ENCODE results near the gene TINAGL1. TPM values are rescaled to one million over a fixed set of nuclear protein-coding genes. Genes with fewer than 3 reads are reported as not detected.

The TINAGL1 gene
- total RNA-seq, 1 donor from 2014 or later, result 27.2 TPM

DNA sequence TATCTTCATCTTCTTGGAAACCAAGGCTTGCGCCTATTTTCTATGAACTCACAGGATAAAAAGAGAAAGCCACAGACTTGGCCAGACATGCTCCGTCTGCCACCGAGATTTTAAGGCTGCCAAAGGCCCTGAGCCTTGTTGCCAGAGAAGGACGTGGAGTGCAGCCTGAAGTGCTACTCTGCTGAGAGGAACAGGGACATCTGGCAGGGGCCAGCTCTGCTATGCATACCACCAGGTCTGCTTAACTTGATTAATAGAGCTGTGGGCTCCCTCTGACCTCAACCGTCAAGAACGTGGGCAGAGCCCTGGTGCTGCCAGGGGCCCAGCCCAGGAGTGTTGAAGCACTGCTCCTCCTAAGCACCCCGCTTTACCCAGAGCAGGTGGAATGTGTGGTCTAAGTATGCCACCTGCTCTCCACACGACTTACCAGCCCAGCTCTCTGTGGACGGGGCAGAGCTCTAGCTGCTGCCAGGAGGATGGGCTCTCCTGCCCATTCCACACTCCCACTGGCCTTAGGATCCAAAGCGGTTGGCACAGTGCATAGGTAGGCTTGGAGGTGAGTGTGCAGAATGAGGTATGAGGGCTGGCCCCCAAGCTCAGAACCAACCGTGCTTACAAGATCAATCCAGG lies 51.7 kb downstream of the TINAGL1 start:
- peaks cover 4% of the 10 kb centered on the region for H3K36me3 Mint-ChIP-seq
- no peak overlapping the region for H3K27ac Mint-ChIP-seq
- no peaks in the 10 kb centered on the region for H3K9me3 Mint-ChIP-seq
- TF ChIP-seq, protein P1, sequence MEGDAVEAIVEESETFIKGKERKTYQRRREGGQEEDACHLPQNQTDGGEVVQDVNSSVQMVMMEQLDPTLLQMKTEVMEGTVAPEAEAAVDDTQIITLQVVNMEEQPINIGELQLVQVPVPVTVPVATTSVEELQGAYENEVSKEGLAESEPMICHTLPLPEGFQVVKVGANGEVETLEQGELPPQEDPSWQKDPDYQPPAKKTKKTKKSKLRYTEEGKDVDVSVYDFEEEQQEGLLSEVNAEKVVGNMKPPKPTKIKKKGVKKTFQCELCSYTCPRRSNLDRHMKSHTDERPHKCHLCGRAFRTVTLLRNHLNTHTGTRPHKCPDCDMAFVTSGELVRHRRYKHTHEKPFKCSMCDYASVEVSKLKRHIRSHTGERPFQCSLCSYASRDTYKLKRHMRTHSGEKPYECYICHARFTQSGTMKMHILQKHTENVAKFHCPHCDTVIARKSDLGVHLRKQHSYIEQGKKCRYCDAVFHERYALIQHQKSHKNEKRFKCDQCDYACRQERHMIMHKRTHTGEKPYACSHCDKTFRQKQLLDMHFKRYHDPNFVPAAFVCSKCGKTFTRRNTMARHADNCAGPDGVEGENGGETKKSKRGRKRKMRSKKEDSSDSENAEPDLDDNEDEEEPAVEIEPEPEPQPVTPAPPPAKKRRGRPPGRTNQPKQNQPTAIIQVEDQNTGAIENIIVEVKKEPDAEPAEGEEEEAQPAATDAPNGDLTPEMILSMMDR (conservative IDR thresholded peaks at IDR 0.05), result no peak
- no peaks in the 10 kb centered on the region for H3K27me3 Mint-ChIP-seq
- DNase-seq (ENCODE audit: extremely low spot score, unreplicated experiment), result no peak
- H3K4me1 Mint-ChIP-seq (ENCODE audit: unreplicated experiment), result peaks cover 8% of the 10 kb centered on the region
- no peak overlapping the region for H3K4me3 Mint-ChIP-seq

- H3K27ac Mint-ChIP-seq, result no peak overlapping the region
- no peaks in the 10 kb centered on the region for H3K27me3 Mint-ChIP-seq
- peaks cover 8% of the 10 kb centered on the region for H3K4me1 Mint-ChIP-seq (ENCODE audit: unreplicated experiment)
- no peaks in the 10 kb centered on the region for H3K9me3 Mint-ChIP-seq
- peaks cover 4% of the 10 kb centered on the region for H3K36me3 Mint-ChIP-seq
- no peak for DNase-seq (ENCODE audit: extremely low spot score, unreplicated experiment)
- TF ChIP-seq, protein P1 (conservative IDR thresholded peaks at IDR 0.05), result no peak
- no peak overlapping the region for H3K4me3 Mint-ChIP-seq
These were observed 52.7 kb downstream of the TINAGL1 start for GRCh38 chr1:31628931-31629556.

GRCh38 chr1:31632649-31633048 lies 56.3 kb downstream of the TINAGL1 start:
- H3K27ac Mint-ChIP-seq, result peak overlapping the region; percentile 41
- TF ChIP-seq, protein P1 (conservative IDR thresholded peaks at IDR 0.05), result no peak
- no peak overlapping the region for H3K4me3 Mint-ChIP-seq

DNA sequence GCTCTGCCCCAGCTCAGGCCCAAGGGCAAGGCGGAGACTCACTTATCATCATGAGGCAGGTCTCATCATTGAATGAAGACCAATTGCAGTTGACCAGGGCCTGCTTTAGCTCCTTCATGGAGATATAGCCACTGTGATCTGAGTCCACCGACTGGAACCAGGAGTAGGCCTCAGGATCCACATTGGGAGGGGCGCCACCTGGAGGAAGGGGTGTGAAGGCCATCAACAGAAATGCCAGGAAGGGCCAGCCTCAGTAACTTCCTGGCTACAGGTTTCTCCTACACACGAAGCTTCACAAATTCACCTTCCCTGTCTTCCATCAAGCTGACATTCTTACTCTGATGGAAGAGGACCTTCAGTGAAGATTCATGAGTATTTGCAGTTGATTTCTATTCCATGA lies 56.8 kb downstream of the TINAGL1 start:
- peaks cover 4% of the 10 kb centered on the region for H3K36me3 Mint-ChIP-seq
- DNase-seq (ENCODE audit: extremely low spot score, unreplicated experiment), result no peak
- TF ChIP-seq, protein P1 (conservative IDR thresholded peaks at IDR 0.05), result peak; percentile 55
- H3K4me3 Mint-ChIP-seq, result no peak overlapping the region
- peak overlapping the region; percentile 41 for H3K27ac Mint-ChIP-seq
- peaks cover 10% of the 10 kb centered on the region for H3K4me1 Mint-ChIP-seq (ENCODE audit: unreplicated experiment)
- H3K27me3 Mint-ChIP-seq, result no peaks in the 10 kb centered on the region
- H3K9me3 Mint-ChIP-seq, result no peaks in the 10 kb centered on the region

More at GRCh38 chr1:31632649-31633048, 56.3 kb downstream of the TINAGL1 start:
- Mint-ChIP-seq H3K4me1 (ENCODE audit: unreplicated experiment) (peaks cover 6% of the 10 kb centered on the region), H3K9me3 (no peaks in the 10 kb centered on the region), H3K27me3 (no peaks in the 10 kb centered on the region), H3K36me3 (peaks cover 4% of the 10 kb centered on the region)
- DNase-seq (ENCODE audit: extremely low spot score, unreplicated experiment), result no peak

Other genes with a start within 250 kb of the TINAGL1 start
- 16.4 and 18.8 TPM in 2 replicates for gene FABP3, start 203.4 kb upstream of the TINAGL1 start, total RNA-seq (ENCODE audit: low replicate concordance)
- gene SERINC2, start 163.3 kb upstream of the TINAGL1 start, total RNA-seq (ENCODE audit: low replicate concordance), result 77.7 and 118 TPM in 2 replicates
- not detected in 2 replicates for gene HCRTR1, start 41.2 kb downstream of the TINAGL1 start, total RNA-seq (ENCODE audit: low replicate concordance)
- 45.2 and 48.3 TPM in 2 replicates for gene PEF1, start 68.4 kb downstream of the TINAGL1 start, total RNA-seq (ENCODE audit: low replicate concordance)
- gene COL16A1, start 127.5 kb downstream of the TINAGL1 start, total RNA-seq (ENCODE audit: low replicate concordance), result 4.6 and 53.5 TPM in 2 replicates
- 3.2 and 14.2 TPM in 2 replicates for gene ADGRB2, start 187.8 kb downstream of the TINAGL1 start, total RNA-seq (ENCODE audit: low replicate concordance)
- 0.52 and 1.1 TPM in 2 replicates for gene SPOCD1, start 239.5 kb downstream of the TINAGL1 start, total RNA-seq (ENCODE audit: low replicate concordance)

Measured in type B pancreatic cell (in vitro differentiated cells).